Measurements from ENCODE around the gene NOX4. TPM values are rescaled to one million over a fixed set of nuclear protein-coding genes. Genes with fewer than 3 reads are reported as not detected.

The NOX4 gene
- total RNA-seq, 2 donors from 2014 or later = not detected

DNA sequence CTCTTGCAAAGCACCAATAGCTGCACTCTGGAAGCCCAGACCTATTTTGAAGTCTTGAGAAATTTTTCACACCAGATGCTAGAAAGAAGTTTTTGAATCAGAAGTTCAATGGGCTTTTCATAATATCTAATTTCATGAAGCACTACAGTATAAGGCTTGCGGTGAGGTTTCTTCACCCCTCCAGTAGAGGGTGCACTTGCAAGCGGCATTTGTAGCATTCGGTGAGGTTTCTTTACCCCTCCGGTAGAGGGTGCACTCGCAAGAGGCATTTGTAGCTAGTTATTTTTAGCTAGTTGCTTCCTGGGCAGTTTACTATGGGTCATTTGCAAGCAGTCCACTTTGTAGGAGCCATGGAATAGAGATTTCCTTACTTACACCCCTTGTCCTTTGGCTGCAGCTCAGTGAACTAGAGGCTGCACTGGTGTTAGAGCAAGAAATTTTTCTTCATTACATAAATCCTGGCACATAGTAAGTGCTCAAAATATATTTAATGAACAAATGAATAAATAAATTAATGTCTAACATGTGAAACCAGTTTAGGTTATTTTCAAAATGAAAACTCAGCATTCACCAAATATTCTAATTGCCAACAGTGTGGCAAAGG, 7.8 kb upstream of the NOX4 start:
- Mint-ChIP-seq H3K27me3 (no peaks in the 10 kb centered on the region), H3K27ac (no peak overlapping the region), H3K4me1 (no peaks in the 10 kb centered on the region), H3K4me3 (no peak overlapping the region), H3K36me3 (ENCODE audit: low read depth) (no peaks in the 10 kb centered on the region)
- no peak for DNase-seq
- H3K9me3 ChIP-seq (ENCODE audit: control insufficient read depth, low read length, poor library complexity, severe bottlenecking) = no peaks in the 10 kb centered on the region
- ATAC-seq = no peak

DNA sequence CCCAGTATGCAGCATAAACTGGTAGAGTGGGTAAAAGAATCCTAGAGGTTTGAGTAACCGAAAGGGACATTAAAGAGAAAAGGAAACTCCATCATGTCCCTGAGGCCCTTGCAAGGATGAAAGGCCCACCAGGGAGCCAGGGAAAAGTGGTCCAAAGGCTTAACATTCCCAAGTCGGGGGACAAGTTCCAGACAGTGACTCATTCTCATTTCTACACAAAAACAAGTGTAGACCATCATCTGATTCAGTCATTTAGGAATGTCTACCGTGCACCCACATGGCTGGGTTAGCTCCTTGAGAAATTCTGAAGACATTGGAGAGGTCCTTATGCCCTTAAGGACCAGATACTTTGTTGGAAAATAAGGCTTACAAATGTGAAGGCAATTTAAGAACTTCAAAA, 4.8 kb upstream of the NOX4 start:
- no peaks in the 10 kb centered on the region for H3K36me3 Mint-ChIP-seq (ENCODE audit: low read depth)
- no peak overlapping the region for H3K27ac Mint-ChIP-seq
- H3K4me3 Mint-ChIP-seq = no peak overlapping the region
- no peaks in the 10 kb centered on the region for H3K9me3 ChIP-seq (ENCODE audit: control insufficient read depth, low read length, poor library complexity, severe bottlenecking)
- ATAC-seq (no peak), DNase-seq (no peak)
- H3K4me1 Mint-ChIP-seq = no peaks in the 10 kb centered on the region
- H3K27me3 Mint-ChIP-seq = peaks cover 9% of the 10 kb centered on the region

DNA sequence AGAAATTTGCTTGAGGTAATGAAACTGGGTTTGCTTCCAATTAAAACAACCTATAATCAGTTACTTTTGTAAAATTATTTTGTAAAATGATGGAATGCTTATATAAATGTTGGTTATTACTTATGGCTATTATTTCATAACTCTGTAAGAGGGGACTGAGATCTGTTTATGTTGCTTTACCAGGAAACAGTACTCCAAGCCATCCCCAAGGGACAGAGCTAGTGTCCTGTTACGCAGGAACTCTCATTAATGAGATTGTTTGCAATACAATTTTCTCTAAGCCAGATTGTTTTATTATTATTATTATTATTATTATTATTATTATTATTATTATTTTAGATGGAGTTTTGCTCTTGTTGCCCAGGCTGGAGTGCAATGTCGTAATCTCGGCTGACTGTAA, 2.3 kb upstream of the NOX4 start:
- H3K4me3 Mint-ChIP-seq = no peak overlapping the region
- H3K27ac Mint-ChIP-seq = no peak overlapping the region
- no peak for ATAC-seq
- DNase-seq = no peak
- no peaks in the 10 kb centered on the region for H3K4me1 Mint-ChIP-seq
- no peaks in the 10 kb centered on the region for H3K9me3 ChIP-seq (ENCODE audit: control insufficient read depth, low read length, poor library complexity, severe bottlenecking)
- peaks cover 15% of the 10 kb centered on the region for H3K27me3 Mint-ChIP-seq
- no peaks in the 10 kb centered on the region for H3K36me3 Mint-ChIP-seq (ENCODE audit: low read depth)

GRCh38 chr11:89490602-89490980, 584 bp downstream of the NOX4 start:
- no peaks in the 10 kb centered on the region for H3K4me1 Mint-ChIP-seq
- no peak overlapping the region for H3K27ac Mint-ChIP-seq
- no peaks in the 10 kb centered on the region for H3K36me3 Mint-ChIP-seq (ENCODE audit: low read depth)
- ATAC-seq = no peak
- H3K4me3 Mint-ChIP-seq = no peak overlapping the region
- H3K9me3 ChIP-seq (ENCODE audit: control insufficient read depth, low read length, poor library complexity, severe bottlenecking) = no peaks in the 10 kb centered on the region
- H3K27me3 Mint-ChIP-seq = peaks cover 15% of the 10 kb centered on the region
- DNase-seq = no peak

GRCh38 chr11:89489930-89490329, 1.2 kb downstream of the NOX4 start:
- no peak overlapping the region for H3K27ac Mint-ChIP-seq
- H3K4me1 Mint-ChIP-seq = no peaks in the 10 kb centered on the region
- H3K4me3 Mint-ChIP-seq = no peak overlapping the region

DNA sequence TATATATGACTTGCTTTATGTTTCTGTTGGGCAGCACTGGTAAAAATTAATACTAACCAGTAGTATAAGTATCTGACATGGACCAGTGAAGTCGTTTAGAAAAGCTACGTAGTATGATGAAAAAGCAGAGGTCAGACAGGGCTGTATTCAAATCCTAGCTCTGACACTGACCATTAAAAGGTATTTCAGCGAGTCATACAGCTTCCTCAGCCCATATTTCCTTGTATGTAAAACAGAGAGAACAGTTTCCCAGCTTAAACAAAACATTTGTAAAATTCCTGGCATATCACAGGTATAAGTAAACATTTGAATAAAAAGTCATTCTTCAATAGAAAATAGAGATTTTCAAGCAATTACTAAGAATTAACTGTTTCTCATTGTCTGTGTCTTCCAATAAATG, 4.2 kb downstream of the NOX4 start:
- peaks cover 15% of the 10 kb centered on the region for H3K27me3 Mint-ChIP-seq
- no peak for ATAC-seq
- H3K27ac Mint-ChIP-seq = no peak overlapping the region
- no peak overlapping the region for H3K4me3 Mint-ChIP-seq
- H3K36me3 Mint-ChIP-seq (ENCODE audit: low read depth) = no peaks in the 10 kb centered on the region
- H3K4me1 Mint-ChIP-seq = no peaks in the 10 kb centered on the region
- no peaks in the 10 kb centered on the region for H3K9me3 ChIP-seq (ENCODE audit: control insufficient read depth, low read length, poor library complexity, severe bottlenecking)
- no peak for DNase-seq

More at GRCh38 chr11:89489930-89490329, 1.2 kb downstream of the NOX4 start:
- H3K9me3 ChIP-seq (ENCODE audit: control insufficient read depth, low read length, poor library complexity, severe bottlenecking) = no peaks in the 10 kb centered on the region
- no peaks in the 10 kb centered on the region for H3K36me3 Mint-ChIP-seq (ENCODE audit: low read depth)
- peaks cover 15% of the 10 kb centered on the region for H3K27me3 Mint-ChIP-seq
- DNase-seq (no peak), ATAC-seq (no peak)

DNA sequence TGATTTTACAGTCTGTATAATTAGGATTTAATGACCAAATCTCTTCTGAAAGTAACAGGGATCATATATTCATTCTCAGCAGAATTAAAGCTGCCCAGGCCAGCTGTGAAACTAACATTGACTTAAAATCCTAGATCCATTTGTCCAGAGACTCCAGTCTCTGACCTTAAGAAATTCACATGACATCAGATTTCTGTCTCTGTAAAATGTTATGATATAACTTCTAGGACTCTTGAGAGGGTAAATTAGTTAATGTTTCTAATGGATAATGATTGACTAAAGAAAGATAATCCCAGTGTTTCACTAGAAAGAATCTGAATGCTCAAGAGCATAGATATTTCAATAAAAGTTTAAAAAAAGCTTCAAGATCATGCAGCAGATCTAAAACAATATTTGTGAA, 6.3 kb downstream of the NOX4 start:
- Mint-ChIP-seq H3K36me3 (ENCODE audit: low read depth) (no peaks in the 10 kb centered on the region), H3K4me1 (no peaks in the 10 kb centered on the region), H3K27me3 (no peaks in the 10 kb centered on the region), H3K4me3 (no peak overlapping the region), H3K27ac (no peak overlapping the region)
- no peak for ATAC-seq
- no peak for DNase-seq
- H3K9me3 ChIP-seq (ENCODE audit: control insufficient read depth, low read length, poor library complexity, severe bottlenecking) = no peaks in the 10 kb centered on the region

GRCh38 chr11:89477175-89477574, 14.0 kb downstream of the NOX4 start:
- H3K4me3 Mint-ChIP-seq = no peak overlapping the region
- H3K4me1 Mint-ChIP-seq = no peaks in the 10 kb centered on the region
- no peaks in the 10 kb centered on the region for H3K36me3 Mint-ChIP-seq (ENCODE audit: low read depth)
- no peak overlapping the region for H3K27ac Mint-ChIP-seq
- H3K9me3 ChIP-seq (ENCODE audit: control insufficient read depth, low read length, poor library complexity, severe bottlenecking) = no peaks in the 10 kb centered on the region
- H3K27me3 Mint-ChIP-seq = no peaks in the 10 kb centered on the region
- ATAC-seq (no peak), DNase-seq (no peak)

DNA sequence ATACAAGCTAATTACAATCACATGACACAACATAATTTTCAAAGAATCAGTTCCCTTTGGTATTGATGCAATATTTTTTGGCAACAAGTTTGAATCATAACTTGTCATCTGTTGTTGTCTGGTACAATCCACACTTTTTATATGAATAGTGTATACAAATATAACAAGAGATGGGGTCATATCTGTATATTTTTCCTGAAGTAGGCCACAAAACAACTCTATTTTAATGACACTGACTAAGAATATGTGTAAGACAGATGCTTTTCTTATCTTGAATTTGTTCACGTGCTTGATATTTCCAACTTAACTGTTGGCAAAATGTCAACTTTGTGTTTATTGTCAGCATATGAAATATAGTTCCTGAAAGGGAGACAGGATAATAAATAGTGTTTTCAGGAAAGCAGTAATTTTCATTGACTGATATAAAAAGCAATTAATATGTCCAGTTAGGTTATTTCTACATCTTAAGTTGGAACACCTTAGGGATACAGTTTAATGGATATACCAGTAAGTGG, 27.9 kb downstream of the NOX4 start:
- Mint-ChIP-seq H3K27ac (no peak overlapping the region), H3K4me1 (no peaks in the 10 kb centered on the region), H3K4me3 (no peak overlapping the region), H3K36me3 (ENCODE audit: low read depth) (no peaks in the 10 kb centered on the region), H3K27me3 (no peaks in the 10 kb centered on the region)
- ATAC-seq = no peak
- no peak for DNase-seq
- no peaks in the 10 kb centered on the region for H3K9me3 ChIP-seq (ENCODE audit: control insufficient read depth, low read length, poor library complexity, severe bottlenecking)

DNA sequence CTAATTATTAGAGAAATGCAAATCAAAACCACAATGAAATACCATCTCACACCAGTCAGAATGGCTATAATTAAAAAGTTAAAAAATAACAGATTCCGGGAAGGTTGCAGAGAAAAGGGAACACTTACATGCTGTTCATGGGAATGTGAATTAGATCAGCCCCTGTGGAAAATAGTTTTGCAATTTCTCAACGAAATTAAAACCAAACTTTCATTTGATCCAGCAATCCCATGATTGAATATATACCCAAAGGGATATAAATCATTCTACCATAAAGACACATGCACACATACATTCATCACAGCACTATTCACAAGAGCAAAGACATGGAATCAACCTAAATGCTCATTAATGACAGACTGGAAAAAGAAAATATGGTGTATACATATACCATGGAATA, 32.5 kb downstream of the NOX4 start:
- no peaks in the 10 kb centered on the region for H3K9me3 ChIP-seq (ENCODE audit: control insufficient read depth, low read length, poor library complexity, severe bottlenecking)
- H3K4me3 Mint-ChIP-seq = no peak overlapping the region
- H3K27ac Mint-ChIP-seq = no peak overlapping the region
- no peak for DNase-seq
- no peaks in the 10 kb centered on the region for H3K4me1 Mint-ChIP-seq
- no peaks in the 10 kb centered on the region for H3K27me3 Mint-ChIP-seq
- no peaks in the 10 kb centered on the region for H3K36me3 Mint-ChIP-seq (ENCODE audit: low read depth)
- no peak for ATAC-seq

DNA sequence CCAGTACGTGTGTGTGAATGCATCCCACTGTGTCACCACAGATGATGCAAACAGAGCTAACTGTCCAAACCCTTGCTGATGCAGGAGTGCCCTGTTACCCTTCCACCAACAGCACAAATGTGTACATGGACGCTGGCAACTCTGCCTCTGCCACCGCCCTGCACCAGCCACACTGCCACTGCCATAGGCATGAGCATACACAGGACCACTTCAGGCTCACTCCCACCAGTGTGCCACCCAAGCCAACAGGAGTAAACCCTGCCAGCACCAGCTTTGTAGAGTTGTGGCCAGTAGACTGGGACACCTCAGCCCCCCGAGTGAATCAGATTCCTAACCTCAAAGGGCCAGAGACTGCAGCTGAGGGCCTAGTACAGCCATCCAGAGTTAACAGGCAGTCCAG, 34.0 kb downstream of the NOX4 start:
- Mint-ChIP-seq H3K4me1 (no peaks in the 10 kb centered on the region), H3K36me3 (ENCODE audit: low read depth) (no peaks in the 10 kb centered on the region), H3K27me3 (no peaks in the 10 kb centered on the region), H3K4me3 (no peak overlapping the region), H3K27ac (no peak overlapping the region)
- ATAC-seq (no peak), DNase-seq (no peak)
- no peaks in the 10 kb centered on the region for H3K9me3 ChIP-seq (ENCODE audit: control insufficient read depth, low read length, poor library complexity, severe bottlenecking)

- no peak for DNase-seq
- H3K27me3 Mint-ChIP-seq = no peaks in the 10 kb centered on the region
Measured at GRCh38 chr11:89456681-89457080, 34.5 kb downstream of the NOX4 start.

GRCh38 chr11:89452780-89453179, 38.4 kb downstream of the NOX4 start:
- Mint-ChIP-seq H3K4me3 (no peak overlapping the region), H3K36me3 (ENCODE audit: low read depth) (no peaks in the 10 kb centered on the region), H3K27ac (no peak overlapping the region), H3K4me1 (no peaks in the 10 kb centered on the region), H3K27me3 (no peaks in the 10 kb centered on the region)
- no peaks in the 10 kb centered on the region for H3K9me3 ChIP-seq (ENCODE audit: control insufficient read depth, low read length, poor library complexity, severe bottlenecking)
- no peak for DNase-seq
- ATAC-seq = no peak

More at GRCh38 chr11:89456681-89457080, 34.5 kb downstream of the NOX4 start:
- Mint-ChIP-seq H3K36me3 (ENCODE audit: low read depth) (no peaks in the 10 kb centered on the region), H3K27ac (no peak overlapping the region), H3K4me3 (no peak overlapping the region), H3K4me1 (no peaks in the 10 kb centered on the region)
- H3K9me3 ChIP-seq (ENCODE audit: control insufficient read depth, low read length, poor library complexity, severe bottlenecking) = no peaks in the 10 kb centered on the region
- ATAC-seq = no peak

GRCh38 chr11:89447845-89448244, 43.3 kb downstream of the NOX4 start:
- no peaks in the 10 kb centered on the region for H3K27me3 Mint-ChIP-seq

More at GRCh38 chr11:89447845-89448244, 43.3 kb downstream of the NOX4 start:
- Mint-ChIP-seq H3K4me1 (no peaks in the 10 kb centered on the region), H3K4me3 (no peak overlapping the region), H3K36me3 (ENCODE audit: low read depth) (no peaks in the 10 kb centered on the region), H3K27ac (no peak overlapping the region)
- DNase-seq (no peak), ATAC-seq (no peak)
- no peaks in the 10 kb centered on the region for H3K9me3 ChIP-seq (ENCODE audit: control insufficient read depth, low read length, poor library complexity, severe bottlenecking)
